Measurements from ENCODE around the gene KLHL13.
"Not testable (repeated sequence)": the region's sequence is repeated elsewhere in the genome, so short reads cannot be mapped to it uniquely, and the experiment has no call there.

Gene KLHL13

GRCh38 chrX:118016422-118016821, 100.2 kb downstream of the KLHL13 start:
- TF ChIP-seq CTCF (IDR thresholded peaks at IDR 0.05; ENCODE audit: low read length) (no peak), EZH2 (IDR thresholded peaks at IDR 0.05; ENCODE audit: borderline replicate concordance, low read length) (no peak)
- no peak overlapping the region for H3K27ac ChIP-seq (ENCODE audit: low read depth, low read length, poor library complexity, severe bottlenecking)
- H3K4me1 ChIP-seq (ENCODE audit: insufficient read depth, low read length, severe bottlenecking), result no peaks in the 10 kb centered on the region
- H3K4me3 ChIP-seq (ENCODE audit: low read depth, low read length, poor library complexity, severe bottlenecking), result no peak overlapping the region
- H4K20me1 ChIP-seq (ENCODE audit: insufficient read depth, low read length), result no peaks in the 10 kb centered on the region
- H3K9me3 ChIP-seq (ENCODE audit: low read length), result no peaks in the 10 kb centered on the region
- H3K79me2 ChIP-seq (ENCODE audit: insufficient read depth, low read length), result no peaks in the 10 kb centered on the region
- H3K9ac ChIP-seq (ENCODE audit: low read length), result no peak overlapping the region
- no peaks in the 10 kb centered on the region for H3K27me3 ChIP-seq (ENCODE audit: insufficient read depth, low read length)
- H3K9me2 ChIP-seq (ENCODE audit: low read depth, low read length), result no peaks in the 10 kb centered on the region
- H3F3A ChIP-seq (ENCODE audit: insufficient read depth, low read length), result no peaks in the 10 kb centered on the region
- H2AFZ ChIP-seq (ENCODE audit: low read length), result no peak overlapping the region
- no peaks in the 10 kb centered on the region for H3K36me3 ChIP-seq (ENCODE audit: insufficient read depth, low read length)
- no peak overlapping the region for H3K4me2 ChIP-seq (ENCODE audit: low read length)

GRCh38 chrX:118002417-118002816, 114.2 kb downstream of the KLHL13 start:
- not testable (repeated sequence) for H3K4me3 ChIP-seq (ENCODE audit: low read depth, low read length, poor library complexity, severe bottlenecking); H3K27me3 ChIP-seq (ENCODE audit: insufficient read depth, low read length); H3K27ac ChIP-seq (ENCODE audit: low read depth, low read length, poor library complexity, severe bottlenecking)

GRCh38 chrX:118000518-118000917, 116.1 kb downstream of the KLHL13 start:
- H3K4me1 ChIP-seq (ENCODE audit: insufficient read depth, low read length, severe bottlenecking), result no peaks in the 10 kb centered on the region
- TF ChIP-seq CTCF (IDR thresholded peaks at IDR 0.05; ENCODE audit: low read length), result no peak
- no peak for TF ChIP-seq EZH2 (IDR thresholded peaks at IDR 0.05; ENCODE audit: borderline replicate concordance, low read length)
- H3K9ac ChIP-seq (ENCODE audit: low read length), result no peak overlapping the region
- no peaks in the 10 kb centered on the region for H3K27me3 ChIP-seq (ENCODE audit: insufficient read depth, low read length)
- H3K4me3 ChIP-seq (ENCODE audit: low read depth, low read length, poor library complexity, severe bottlenecking), result no peak overlapping the region
- H3K79me2 ChIP-seq (ENCODE audit: insufficient read depth, low read length), result no peaks in the 10 kb centered on the region
- no peaks in the 10 kb centered on the region for H4K20me1 ChIP-seq (ENCODE audit: insufficient read depth, low read length)
- no peaks in the 10 kb centered on the region for H3F3A ChIP-seq (ENCODE audit: insufficient read depth, low read length)
- H2AFZ ChIP-seq (ENCODE audit: low read length), result no peak overlapping the region
- H3K27ac ChIP-seq (ENCODE audit: low read depth, low read length, poor library complexity, severe bottlenecking), result no peak overlapping the region
- no peaks in the 10 kb centered on the region for H3K36me3 ChIP-seq (ENCODE audit: insufficient read depth, low read length)
- no peaks in the 10 kb centered on the region for H3K9me3 ChIP-seq (ENCODE audit: low read length)
- no peak overlapping the region for H3K4me2 ChIP-seq (ENCODE audit: low read length)
- no peaks in the 10 kb centered on the region for H3K9me2 ChIP-seq (ENCODE audit: low read depth, low read length)

More at GRCh38 chrX:118002417-118002816, 114.2 kb downstream of the KLHL13 start:
- H3K4me1 ChIP-seq (ENCODE audit: insufficient read depth, low read length, severe bottlenecking); H3K9me3 ChIP-seq (ENCODE audit: low read length); H4K20me1 ChIP-seq (ENCODE audit: insufficient read depth, low read length); H2AFZ ChIP-seq (ENCODE audit: low read length); H3K79me2 ChIP-seq (ENCODE audit: insufficient read depth, low read length); H3K9me2 ChIP-seq (ENCODE audit: low read depth, low read length); H3K36me3 ChIP-seq (ENCODE audit: insufficient read depth, low read length); H3K9ac ChIP-seq (ENCODE audit: low read length); H3K4me2 ChIP-seq (ENCODE audit: low read length); H3F3A ChIP-seq (ENCODE audit: insufficient read depth, low read length): not testable (repeated sequence)

- no peaks in the 10 kb centered on the region for H3K4me1 ChIP-seq (ENCODE audit: insufficient read depth, low read length, severe bottlenecking)
- H3K36me3 ChIP-seq (ENCODE audit: insufficient read depth, low read length), result no peaks in the 10 kb centered on the region
- H3K9me2 ChIP-seq (ENCODE audit: low read depth, low read length), result no peaks in the 10 kb centered on the region
- H3K9ac ChIP-seq (ENCODE audit: low read length), result no peak overlapping the region
- H3F3A ChIP-seq (ENCODE audit: insufficient read depth, low read length), result no peaks in the 10 kb centered on the region
- no peak overlapping the region for H3K4me2 ChIP-seq (ENCODE audit: low read length)
- no peak overlapping the region for H3K27ac ChIP-seq (ENCODE audit: low read depth, low read length, poor library complexity, severe bottlenecking)
- H2AFZ ChIP-seq (ENCODE audit: low read length), result no peak overlapping the region
- no peaks in the 10 kb centered on the region for H3K9me3 ChIP-seq (ENCODE audit: low read length)
- no peaks in the 10 kb centered on the region for H4K20me1 ChIP-seq (ENCODE audit: insufficient read depth, low read length)
- H3K79me2 ChIP-seq (ENCODE audit: insufficient read depth, low read length), result no peaks in the 10 kb centered on the region
- H3K27me3 ChIP-seq (ENCODE audit: insufficient read depth, low read length), result no peaks in the 10 kb centered on the region
- H3K4me3 ChIP-seq (ENCODE audit: low read depth, low read length, poor library complexity, severe bottlenecking), result no peak overlapping the region
- TF ChIP-seq EZH2 (IDR thresholded peaks at IDR 0.05; ENCODE audit: borderline replicate concordance, low read length), result no peak
These were observed 118.4 kb downstream of the KLHL13 start for GRCh38 chrX:117998171-117998570.

Data from OCI-LY1 (cell line).